ENCODE results near the gene KIAA1217. TPM values are rescaled to one million over a fixed set of nuclear protein-coding genes. Genes with fewer than 3 reads are reported as not detected.

Gene KIAA1217
- total RNA-seq, 1 experiment from 2014 or later: 76.2 TPM

DNA sequence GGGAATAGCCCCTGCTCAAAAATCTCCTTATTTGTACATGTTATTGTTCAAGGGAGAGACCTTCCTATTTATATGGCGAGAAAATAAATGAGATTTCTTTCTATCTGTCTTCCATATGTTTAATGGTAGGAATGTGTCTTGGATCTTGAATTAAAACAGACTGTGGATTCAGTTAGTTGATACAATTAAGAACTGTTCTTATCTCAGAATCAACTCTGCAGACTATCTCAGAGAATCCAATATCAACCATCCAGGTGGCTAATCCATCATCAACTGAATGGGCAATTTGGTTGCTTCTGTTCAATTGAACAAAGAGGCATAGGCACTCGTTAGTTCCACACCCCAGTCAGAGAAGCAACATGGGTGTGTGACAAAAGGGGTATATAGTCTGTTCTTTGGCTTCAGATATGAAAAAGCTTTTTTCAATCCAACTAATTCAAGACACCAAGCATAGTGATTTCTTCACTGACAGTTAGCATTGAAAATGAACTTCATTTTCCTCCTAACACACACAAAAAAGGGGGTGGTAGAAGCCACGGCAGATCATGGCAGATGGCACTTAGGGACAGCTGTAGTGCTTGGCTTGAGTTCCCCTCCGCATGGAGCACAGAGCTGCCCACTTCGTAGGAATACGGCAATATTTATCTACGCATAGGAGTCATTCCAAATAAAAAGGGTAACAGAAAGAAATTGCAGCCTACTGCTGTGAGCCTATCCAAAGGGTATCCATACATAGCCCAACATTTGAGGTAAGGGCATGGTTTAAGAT, 135.9 kb downstream of the KIAA1217 start:
- DNase-seq (ENCODE audit: low spot score): no peak
- intact Hi-C loops (cut with micrococcal nuclease; ENCODE audit: unreplicated experiment): no loop called here
- TF ChIP-seq EZH2 (IDR thresholded peaks at IDR 0.05; ENCODE audit: borderline replicate concordance, low read depth, low read length, poor library complexity, severe bottlenecking): no peak
- TF ChIP-seq, protein P1, sequence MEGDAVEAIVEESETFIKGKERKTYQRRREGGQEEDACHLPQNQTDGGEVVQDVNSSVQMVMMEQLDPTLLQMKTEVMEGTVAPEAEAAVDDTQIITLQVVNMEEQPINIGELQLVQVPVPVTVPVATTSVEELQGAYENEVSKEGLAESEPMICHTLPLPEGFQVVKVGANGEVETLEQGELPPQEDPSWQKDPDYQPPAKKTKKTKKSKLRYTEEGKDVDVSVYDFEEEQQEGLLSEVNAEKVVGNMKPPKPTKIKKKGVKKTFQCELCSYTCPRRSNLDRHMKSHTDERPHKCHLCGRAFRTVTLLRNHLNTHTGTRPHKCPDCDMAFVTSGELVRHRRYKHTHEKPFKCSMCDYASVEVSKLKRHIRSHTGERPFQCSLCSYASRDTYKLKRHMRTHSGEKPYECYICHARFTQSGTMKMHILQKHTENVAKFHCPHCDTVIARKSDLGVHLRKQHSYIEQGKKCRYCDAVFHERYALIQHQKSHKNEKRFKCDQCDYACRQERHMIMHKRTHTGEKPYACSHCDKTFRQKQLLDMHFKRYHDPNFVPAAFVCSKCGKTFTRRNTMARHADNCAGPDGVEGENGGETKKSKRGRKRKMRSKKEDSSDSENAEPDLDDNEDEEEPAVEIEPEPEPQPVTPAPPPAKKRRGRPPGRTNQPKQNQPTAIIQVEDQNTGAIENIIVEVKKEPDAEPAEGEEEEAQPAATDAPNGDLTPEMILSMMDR (conservative IDR thresholded peaks at IDR 0.05; ENCODE audit: low read depth, low read length): no peak
- Histone ChIP-seq H3K4me3 (ENCODE audit: low read depth, low read length, poor library complexity, severe bottlenecking) (no peak overlapping the region), H3K36me3 (ENCODE audit: insufficient read depth, low read length, poor library complexity, severe bottlenecking) (no peaks in the 10 kb centered on the region), H3K27ac (ENCODE audit: low read depth, low read length, poor library complexity, severe bottlenecking) (peak overlapping the region; percentile 72), H3K4me1 (ENCODE audit: insufficient read depth, low read length, poor library complexity, severe bottlenecking) (peaks cover 83% of the 10 kb centered on the region), H3K9me3 (ENCODE audit: low read depth, low read length, poor library complexity, severe bottlenecking) (no peaks in the 10 kb centered on the region), H3K27me3 (replicated peaks; ENCODE audit: insufficient read depth, low read depth, low read length, poor library complexity) (no peaks in the 10 kb centered on the region)
- CTCF ChIA-PET: no interaction called here
- BruUV-seq (replicated peaks): TSS peak; percentile 40
- POLR2A ChIA-PET (ENCODE audit: low non-redundant PET): no interaction called here

DNA sequence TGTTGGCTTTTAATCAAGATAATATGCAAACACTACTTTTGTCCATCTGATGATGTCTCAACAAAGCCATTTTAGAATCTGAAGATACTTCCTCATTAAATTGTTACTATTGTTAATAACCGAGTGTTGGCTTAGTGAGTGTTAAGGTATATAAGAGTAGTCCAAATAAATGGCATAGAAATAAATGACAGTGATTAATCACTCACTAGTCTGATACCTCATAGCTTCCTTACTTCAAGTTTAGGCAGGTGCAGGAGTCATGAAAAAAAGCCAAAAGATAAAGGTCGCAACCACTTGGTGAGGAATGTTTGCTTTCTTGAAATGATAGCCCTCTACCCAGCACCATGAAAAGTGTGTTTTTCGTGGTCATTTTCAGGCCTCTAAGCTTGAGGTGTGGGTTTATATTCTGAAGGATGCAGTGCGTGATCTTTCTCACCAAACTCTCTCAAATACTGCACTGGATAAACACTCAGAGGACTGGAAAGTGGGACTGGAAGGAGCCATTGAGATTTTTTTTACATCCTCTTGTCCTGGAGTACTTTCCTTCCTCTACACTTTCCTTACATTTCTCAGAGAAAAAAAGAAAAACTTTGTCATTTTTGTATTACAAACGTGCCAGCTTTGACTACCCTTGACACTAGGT, 138.1 kb downstream of the KIAA1217 start:
- H3K4me1 ChIP-seq (ENCODE audit: insufficient read depth, low read length, poor library complexity, severe bottlenecking): peaks cover 83% of the 10 kb centered on the region
- ChIA-PET POLR2A (ENCODE audit: low non-redundant PET) (interaction anchor here (0.5 kb wide), 1 partner anchor 136 kb away, joined by 13 read pairs; no protein-coding TSS in a partner anchor), CTCF (no interaction called here)
- no peaks in the 10 kb centered on the region for H3K27me3 ChIP-seq (replicated peaks; ENCODE audit: insufficient read depth, low read depth, low read length, poor library complexity)
- no peaks in the 10 kb centered on the region for H3K9me3 ChIP-seq (ENCODE audit: low read depth, low read length, poor library complexity, severe bottlenecking)
- intact Hi-C loops (cut with micrococcal nuclease; ENCODE audit: unreplicated experiment): no loop called here
- BruUV-seq (replicated peaks): no TSS peak
- no peaks in the 10 kb centered on the region for H3K36me3 ChIP-seq (ENCODE audit: insufficient read depth, low read length, poor library complexity, severe bottlenecking)
- DNase-seq (ENCODE audit: low spot score): no peak
- H3K4me3 ChIP-seq (ENCODE audit: low read depth, low read length, poor library complexity, severe bottlenecking): no peak overlapping the region
- H3K27ac ChIP-seq (ENCODE audit: low read depth, low read length, poor library complexity, severe bottlenecking): peak overlapping the region; percentile 43
- TF ChIP-seq EZH2 (IDR thresholded peaks at IDR 0.05; ENCODE audit: borderline replicate concordance, low read depth, low read length, poor library complexity, severe bottlenecking): no peak
- TF ChIP-seq, protein P1 (conservative IDR thresholded peaks at IDR 0.05; ENCODE audit: low read depth, low read length): no peak

DNA sequence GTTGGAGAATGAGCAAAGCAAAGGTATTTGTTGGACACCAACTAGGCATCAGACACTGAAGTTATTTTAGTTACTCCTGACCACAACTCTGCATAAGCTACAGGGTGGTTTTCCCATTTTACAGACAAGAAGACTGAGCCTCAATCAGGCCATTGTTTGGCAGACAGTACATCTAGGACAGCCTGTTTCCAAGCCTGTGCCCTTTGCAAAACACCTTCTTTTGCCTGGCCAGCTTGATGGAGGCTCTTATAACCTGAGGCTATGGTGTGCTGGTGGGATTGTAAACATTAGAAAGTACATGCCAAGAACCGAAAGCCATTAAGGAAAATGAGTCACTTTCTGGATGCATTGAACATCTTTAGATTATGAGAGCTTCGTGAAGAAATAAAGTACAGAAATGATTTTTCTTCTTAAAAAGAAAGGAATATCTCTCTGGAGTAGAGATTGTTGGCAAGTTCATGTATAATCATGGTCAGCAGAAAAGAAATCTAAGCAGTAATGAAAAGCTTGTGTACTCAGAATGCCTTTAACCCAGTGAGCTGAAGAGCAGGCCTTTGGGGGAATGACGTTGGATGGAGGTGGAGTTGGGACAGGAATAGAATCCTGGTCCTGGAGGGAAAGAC, 140.6 kb downstream of the KIAA1217 start:
- Histone ChIP-seq H3K4me3 (ENCODE audit: low read depth, low read length, poor library complexity, severe bottlenecking) (no peak overlapping the region), H3K27me3 (replicated peaks; ENCODE audit: insufficient read depth, low read depth, low read length, poor library complexity) (no peaks in the 10 kb centered on the region), H3K9me3 (ENCODE audit: low read depth, low read length, poor library complexity, severe bottlenecking) (no peaks in the 10 kb centered on the region), H3K4me1 (ENCODE audit: insufficient read depth, low read length, poor library complexity, severe bottlenecking) (peaks cover 83% of the 10 kb centered on the region), H3K27ac (ENCODE audit: low read depth, low read length, poor library complexity, severe bottlenecking) (peak overlapping the region; percentile 86), H3K36me3 (ENCODE audit: insufficient read depth, low read length, poor library complexity, severe bottlenecking) (no peaks in the 10 kb centered on the region)
- intact Hi-C loops (cut with micrococcal nuclease; ENCODE audit: unreplicated experiment): loop anchor here (2.0 to 10.0 kb wide), 2 partner anchors 141 to 1195 kb away; partner anchors contain the start of gene KIAA1217
- DNase-seq (ENCODE audit: low spot score): no peak
- no TSS peak for BruUV-seq (replicated peaks)
- ChIA-PET POLR2A (ENCODE audit: low non-redundant PET) (no interaction called here), CTCF (no interaction called here)
- TF ChIP-seq EZH2 (IDR thresholded peaks at IDR 0.05; ENCODE audit: borderline replicate concordance, low read depth, low read length, poor library complexity, severe bottlenecking): no peak
- TF ChIP-seq, protein P1 (conservative IDR thresholded peaks at IDR 0.05; ENCODE audit: low read depth, low read length): no peak
